T-helper 2 cell (primary cell): ENCODE data around the gene GSS.

Experiments
- DNase-seq, 5 experiments: peaks; one replicate each; pipeline versions ENCODE4 v3.0.0 to v3.0.0-alpha.2; 2012 to 2022
- total RNA-seq, 2 donors: gene quantifications; one replicate each; lab custom pipeline; 2026; lab: John Stamatoyannopoulos, UW

The GSS gene
- total RNA-seq: 22.4 to 29.0 reads per million in 2 donors

DNA sequence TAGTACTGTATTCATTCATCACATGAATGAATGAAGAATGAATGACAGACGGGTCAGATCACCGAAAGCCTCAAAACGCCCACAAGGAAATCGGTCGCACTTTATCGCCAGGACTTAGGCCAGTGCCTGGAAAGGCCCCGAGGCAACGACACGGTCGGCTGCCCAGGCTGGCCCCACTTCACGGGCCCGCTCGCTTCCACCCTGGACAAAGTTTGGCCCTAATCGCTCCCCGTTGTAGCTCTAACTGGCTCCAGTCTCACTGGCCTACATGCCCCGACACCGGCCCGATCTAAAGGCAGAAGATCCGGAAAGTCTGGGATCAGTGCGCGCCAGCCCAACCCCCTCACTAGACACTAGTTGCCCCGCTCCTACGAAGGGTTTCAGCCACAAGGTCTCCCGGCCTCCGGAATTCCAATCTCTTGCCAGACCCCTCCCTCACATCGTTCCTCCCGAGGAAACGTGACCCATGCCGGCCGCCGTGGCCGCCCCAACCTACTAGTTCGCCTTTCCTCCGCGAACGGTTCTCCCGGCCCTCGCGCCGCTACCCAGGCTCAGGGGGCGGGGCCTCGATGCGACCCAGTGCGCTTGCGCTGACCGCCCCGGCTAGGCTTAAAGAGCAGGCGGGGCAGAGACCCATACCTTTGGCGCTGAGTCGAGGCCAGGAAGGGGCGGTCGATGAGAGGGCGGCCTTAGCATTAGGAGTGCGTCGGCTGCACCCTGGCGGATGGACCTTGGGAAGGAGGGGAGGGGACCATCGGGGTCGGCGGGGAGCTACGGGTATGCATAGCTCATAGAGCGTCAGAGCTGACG lies at the start of gene GSS, which contains the start of gene MYH7B:
Gene GSS (minus strand): TSS at position 576 of the 810 bp plus-strand sequence. CDS start 3,954 bp downstream, outside the sequence.
Gene MYH7B (plus strand): TSS at position 638 of the 810 bp plus-strand sequence. CDS start 22,138 bp downstream, outside the sequence.
- peak; percentile 91 to 98 (median 95) for DNase-seq

DNA sequence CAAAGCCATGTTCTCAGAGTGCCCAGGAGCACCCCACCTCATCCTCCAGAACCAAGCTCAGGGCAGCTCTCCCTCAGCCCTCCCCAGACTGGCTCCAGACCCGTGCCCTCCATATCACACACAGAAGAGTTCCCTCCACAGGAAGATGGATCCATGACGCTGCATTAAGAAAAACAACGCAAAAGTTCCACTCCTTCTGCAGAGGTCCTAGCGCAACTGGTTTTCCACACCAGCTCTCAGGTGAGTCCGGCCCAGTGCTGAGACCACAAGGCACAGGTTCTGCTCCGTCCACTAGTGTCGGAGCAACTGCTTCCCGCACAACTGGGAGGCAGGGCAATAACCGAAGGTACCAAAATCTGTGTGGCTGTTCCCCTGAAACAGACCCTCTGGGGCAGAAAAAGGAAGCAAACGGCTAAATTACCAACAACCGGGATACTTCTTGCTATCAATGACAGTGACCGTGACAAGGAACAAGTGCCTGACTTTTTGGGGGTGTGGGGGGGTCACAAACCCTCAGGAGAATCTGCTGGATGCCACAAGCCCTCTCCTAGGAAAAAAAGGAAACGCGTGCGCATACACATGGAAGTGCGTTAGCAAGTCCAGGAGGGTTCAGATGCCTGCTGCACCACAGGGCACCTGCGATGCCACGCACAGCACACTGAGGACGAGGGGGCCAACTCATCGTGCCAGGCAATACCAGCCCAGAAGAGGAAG lies 49.3 kb upstream of the GSS start:
- DNase-seq: no peak

DNA sequence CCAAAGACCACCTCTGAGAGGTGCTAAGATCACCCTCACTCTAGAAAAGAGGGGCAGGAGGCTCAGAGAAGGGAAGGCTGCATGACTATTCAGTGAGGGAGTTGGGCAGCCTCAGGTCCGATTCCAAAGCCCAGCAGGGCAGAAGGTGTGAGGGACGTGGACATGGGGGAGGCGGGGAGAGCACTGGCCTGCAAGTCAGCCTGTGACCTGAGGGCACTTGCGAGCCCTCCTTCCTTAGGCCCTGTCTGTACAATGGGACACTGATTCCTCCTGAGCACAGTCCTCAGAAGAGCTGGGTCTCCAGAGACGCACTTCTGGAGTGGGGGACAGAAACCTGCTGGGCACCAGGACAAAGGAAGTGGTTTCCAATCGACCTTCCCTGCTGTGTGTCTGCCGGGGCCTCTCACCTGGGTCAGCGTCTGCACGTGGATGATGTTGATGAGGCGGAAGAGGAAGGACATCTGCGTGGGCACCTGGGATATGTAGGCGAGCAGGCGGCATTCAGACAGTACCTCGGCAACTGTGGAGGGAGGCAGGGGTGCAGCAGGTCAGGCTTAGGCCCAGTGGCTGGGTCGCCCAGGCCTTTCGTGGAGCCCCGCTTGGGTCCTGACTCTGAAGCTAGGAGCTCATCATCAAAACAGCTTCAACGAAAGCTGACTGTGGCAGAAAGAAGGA lies 48.6 kb upstream of the GSS start:
- DNase-seq: no peak

DNA sequence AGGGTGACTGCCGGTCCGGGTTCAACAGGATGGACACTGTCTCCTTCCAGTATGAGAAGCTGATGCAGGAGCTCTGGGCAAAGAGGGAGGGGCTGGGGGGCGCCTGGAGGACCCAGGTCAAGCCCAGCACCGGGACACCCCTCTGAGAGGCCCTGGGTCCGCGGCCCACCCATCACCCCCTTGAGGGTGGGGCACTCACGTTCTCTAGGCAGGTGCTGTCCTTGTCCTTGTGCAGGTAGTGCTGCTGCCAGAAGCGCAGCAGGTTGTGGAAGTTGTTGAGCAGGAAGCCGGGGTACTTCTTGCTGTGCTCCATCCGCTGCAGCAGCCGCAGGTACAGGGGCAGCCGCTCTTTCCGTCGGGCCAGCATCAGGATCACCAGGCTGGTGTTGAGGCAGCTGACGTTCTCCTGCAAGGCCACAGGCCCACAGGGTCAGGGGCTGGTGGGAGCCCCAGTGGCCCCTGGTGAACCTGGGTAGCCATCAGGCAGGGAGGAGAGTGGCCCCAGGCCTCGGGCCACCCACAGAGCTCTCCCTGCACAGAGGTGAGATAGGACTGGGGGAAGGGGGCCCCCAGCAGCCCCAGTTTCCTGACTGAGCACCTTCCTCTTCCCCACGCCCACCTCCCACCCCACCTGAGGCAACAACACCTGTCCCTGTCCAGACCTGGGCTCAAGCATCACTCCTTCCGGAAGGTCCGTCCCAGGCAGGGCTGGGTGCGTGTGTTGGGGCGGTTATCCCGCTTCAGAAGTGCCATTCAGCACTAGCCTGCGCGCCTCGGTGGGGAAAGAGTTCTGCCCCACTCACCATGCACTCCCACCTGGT lies 47.8 kb upstream of the GSS start:
- no peak for DNase-seq

DNA sequence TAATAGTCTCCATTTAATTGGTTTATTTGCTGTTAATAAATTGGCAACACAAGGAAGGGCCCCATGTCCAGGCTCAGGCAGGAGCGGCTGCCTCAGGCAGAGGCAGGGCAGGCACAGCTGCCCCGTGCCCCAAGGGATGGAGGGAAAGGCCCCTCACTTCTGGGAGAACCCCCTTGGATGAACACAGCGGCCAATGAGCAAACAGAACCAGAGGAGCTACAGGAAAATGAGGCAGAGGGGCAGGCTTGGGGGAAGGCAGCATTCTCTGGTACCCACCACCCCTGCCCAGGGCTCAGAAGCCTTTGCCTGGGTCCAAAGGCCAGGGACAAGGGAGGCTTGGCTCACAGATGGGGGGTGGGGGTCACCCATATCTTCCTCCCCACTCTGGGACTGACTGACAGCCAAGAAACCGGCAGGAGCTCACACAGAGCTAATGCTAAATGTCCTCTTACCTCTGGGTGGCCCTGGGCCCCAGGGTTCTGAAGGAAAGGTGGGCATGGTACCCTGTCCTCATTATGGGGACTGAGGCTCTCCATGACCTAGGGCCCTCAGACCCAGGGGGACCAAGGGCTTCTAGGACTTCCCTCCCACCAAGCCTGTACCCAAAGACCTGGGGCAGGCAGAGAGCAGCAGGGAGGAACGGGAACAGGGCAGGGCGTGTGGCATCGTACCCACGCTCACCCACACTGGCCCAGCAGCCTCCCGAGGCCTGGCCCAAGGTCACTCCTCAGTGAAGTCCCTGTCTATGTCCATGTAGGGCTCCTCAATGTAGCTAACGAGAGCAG lies 47.0 kb upstream of the GSS start:
- no peak for DNase-seq

DNA sequence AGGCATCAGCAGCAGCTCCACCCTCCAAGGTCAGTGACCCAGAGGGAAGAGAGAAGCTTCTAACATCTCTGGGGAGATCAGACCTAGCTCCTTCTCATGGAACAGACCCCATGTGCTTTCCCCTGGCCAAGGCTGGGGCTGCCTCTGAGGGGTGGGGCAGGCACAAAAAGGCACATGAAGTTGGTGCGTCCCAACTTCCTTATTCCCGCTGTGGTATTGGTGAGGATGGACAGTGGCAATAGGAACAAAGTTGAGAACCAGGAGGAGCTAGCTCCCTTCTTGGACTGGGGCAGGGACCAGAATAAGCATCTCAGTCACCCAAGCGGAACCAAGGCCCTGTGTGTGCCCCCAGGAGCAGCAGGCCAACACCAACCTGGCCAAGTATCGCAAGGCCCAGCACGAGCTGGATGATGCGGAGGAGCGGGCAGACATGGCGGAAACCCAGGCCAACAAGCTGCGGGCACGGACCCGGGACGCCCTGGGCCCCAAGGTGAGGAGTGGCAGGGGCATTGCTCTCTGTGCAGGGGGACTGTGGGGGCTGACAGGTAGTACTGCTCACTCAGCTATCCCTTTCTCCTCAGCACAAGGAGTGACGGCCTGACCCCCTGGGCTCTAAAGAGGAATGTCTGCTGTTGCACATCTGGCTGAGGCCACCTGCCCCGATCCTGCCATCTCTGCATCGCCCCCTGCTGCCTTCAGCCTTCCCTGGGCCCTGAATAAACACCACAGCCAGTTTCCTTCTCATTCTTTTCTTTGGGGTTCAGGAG lies 46.2 kb upstream of the GSS start:
- no peak for DNase-seq

DNA sequence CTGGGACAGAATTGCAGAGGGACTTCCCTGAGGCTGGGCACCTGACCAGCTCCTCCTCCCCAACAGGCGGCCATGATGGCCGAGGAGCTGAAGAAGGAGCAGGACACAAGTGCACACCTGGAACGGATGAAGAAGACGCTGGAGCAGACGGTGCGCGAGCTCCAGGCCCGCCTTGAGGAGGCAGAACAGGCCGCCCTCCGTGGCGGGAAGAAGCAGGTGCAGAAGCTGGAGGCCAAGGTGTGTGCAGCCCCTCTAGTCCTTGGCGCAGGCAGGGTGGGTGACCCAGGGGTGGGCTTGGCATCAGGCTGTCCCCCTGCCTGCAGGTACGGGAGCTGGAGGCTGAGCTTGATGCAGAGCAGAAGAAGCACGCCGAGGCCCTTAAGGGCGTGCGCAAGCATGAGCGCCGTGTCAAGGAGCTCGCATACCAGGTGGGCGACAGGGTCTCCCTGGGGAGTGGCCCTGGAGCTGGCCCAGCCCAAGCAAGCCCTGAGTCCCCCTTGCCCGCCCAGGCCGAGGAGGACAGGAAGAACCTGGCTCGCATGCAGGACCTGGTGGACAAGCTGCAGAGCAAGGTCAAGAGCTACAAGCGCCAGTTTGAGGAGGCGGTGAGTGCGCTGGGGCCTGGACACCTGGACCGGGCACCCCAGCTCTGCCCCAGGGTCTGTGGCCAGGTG lies 45.5 kb upstream of the GSS start:
- DNase-seq: no peak

DNA sequence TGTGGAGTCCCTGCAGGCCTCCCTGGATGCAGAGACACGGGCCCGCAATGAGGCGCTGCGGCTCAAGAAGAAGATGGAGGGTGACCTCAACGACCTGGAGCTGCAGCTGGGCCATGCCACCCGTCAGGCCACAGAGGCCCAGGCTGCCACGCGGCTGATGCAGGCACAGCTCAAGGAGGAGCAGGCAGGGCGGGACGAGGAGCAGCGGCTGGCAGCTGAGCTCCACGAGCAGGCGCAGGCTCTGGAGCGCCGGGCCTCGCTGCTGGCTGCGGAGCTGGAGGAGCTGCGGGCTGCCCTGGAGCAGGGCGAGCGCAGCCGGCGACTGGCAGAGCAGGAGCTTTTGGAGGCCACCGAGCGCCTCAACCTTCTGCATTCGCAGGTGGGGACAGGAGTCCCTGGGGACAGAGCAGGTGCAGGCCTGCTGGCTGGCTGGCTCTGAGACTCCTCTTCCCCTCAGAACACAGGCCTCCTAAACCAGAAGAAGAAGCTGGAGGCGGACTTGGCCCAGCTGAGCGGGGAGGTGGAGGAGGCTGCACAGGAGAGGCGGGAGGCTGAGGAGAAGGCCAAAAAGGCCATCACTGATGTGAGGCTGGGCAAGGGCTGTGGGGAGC lies 44.8 kb upstream of the GSS start:
- DNase-seq: no peak

DNA sequence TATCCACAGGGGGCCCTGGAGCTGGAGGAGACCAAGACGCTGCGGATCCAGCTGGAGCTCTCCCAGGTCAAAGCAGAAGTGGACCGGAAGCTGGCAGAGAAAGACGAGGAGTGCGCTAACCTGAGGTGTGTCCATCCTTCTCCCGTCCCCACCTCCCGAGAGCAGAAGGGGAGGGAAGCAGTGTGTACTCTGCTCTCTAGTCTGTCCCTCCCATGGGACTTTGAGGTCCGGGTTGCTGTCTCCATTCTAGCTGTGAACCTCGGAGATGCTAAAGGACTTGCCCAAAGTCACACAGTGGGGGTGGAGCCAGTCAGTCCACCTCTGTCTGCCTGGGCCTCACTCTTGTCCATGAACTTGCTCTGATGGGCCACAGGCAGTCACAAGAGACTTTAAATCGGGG lies 44.2 kb upstream of the GSS start:
- no peak for DNase-seq

DNA sequence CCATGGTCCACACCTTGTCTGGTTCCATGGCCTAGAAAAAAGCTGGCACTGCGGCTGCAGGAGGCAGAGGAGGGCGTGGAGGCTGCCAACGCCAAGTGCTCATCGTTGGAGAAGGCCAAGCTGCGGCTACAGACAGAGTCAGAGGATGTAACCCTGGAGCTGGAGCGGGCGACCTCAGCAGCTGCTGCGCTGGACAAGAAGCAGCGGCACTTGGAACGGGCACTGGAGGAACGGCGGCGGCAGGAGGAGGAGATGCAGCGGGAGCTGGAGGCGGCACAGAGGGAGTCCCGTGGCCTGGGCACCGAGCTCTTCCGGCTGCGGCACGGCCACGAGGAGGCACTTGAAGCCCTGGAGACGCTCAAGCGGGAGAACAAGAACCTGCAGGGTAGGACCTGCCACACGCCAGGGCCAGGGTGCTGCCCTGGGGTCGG lies 43.4 kb upstream of the GSS start:
- no peak for DNase-seq

DNA sequence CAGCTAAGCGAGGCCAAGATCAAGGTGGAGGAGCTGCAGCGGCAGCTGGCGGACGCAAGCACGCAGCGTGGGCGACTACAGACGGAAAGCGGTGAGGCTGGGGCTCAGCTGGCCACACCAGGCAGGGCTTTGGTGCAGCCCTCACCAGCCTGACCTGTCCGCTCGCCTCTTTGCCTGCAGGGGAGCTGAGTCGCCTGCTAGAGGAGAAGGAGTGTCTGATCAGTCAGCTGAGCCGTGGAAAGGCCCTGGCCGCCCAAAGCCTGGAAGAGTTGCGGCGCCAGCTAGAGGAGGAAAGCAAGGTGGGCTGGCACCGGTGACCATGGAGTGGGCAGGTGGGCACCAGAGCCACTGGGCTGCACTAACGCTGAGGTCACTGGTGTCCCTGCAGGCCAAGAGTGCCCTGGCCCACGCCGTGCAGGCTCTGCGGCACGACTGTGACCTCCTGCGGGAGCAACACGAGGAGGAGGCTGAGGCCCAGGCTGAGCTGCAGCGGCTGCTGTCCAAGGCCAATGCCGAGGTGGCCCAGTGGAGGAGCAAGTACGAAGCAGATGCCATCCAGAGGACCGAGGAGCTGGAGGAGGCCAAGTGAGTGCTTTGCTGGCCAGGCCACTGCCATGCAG lies 42.8 kb upstream of the GSS start:
- no peak for DNase-seq

DNA sequence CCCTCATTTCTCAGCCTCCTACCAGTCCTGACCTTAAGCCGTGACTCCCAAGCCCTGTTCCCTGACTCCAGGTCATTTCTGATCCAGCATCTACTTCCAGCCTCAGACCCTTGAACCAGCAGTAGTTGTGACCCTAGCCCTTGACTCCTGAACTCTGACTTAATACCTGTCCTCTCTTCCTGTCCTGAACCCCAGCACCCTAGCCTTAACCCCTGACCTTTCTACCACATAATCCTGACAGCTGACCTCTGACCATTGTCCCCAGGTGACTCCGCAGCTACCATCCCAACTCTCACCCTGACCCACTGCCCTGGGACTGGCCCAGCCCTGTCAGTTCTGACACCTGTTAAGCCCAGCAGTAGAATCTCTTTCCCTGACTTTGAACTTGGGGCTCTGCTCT lies 42.2 kb upstream of the GSS start:
- no peak for DNase-seq

DNA sequence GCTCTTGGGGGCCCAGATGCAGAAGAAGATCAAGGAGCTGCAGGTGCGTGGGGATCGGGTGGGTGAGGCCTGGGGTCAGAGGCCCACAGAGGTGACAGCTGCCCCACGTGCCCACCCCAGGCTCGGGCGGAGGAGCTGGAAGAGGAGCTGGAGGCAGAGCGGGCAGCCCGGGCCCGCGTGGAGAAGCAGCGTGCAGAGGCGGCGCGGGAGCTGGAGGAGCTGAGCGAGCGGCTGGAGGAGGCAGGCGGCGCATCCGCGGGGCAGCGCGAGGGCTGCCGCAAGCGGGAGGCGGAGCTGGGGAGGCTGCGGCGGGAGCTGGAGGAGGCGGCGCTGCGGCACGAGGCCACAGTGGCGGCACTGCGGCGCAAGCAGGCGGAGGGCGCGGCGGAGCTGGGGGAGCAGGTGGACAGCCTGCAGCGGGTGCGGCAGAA lies 41.5 kb upstream of the GSS start:
- peak in 1 of 5 experiments; percentile 55 for DNase-seq

DNA sequence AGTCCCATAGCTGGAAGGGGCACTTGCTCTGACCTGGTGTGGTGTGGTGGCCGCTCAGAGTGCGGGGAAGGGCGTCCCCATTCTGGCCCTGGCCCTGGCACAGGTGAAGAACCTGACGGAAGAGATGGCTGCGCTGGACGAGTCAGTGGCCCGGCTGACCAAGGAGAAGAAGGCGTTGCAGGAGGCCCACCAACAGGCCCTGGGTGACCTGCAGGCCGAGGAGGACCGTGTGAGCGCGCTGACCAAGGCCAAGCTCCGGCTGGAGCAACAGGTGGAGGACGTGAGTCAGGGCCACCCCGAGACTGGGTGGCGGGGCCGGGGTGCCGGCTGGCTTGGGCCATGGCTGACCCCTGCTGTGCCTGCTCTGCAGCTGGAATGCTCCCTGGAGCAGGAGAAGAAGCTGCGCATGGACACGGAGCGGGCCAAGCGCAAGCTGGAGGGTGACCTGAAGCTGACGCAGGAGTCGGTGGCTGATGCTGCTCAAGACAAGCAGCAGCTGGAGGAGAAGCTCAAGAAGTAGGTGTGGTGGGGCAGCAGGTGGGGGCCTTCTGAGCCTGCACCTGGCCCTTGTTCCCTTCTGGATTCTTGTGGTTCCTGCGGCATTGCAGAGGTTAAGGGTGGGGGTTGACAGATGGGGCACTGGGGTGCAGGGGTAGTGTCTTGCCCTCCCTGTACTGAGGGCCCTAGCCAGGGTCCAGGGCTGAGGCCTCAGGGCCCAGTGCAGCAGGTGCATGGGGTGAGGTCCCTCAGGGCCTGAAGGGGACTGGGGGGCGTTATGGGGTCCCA lies 40.8 kb upstream of the GSS start:
- DNase-seq: no peak

DNA sequence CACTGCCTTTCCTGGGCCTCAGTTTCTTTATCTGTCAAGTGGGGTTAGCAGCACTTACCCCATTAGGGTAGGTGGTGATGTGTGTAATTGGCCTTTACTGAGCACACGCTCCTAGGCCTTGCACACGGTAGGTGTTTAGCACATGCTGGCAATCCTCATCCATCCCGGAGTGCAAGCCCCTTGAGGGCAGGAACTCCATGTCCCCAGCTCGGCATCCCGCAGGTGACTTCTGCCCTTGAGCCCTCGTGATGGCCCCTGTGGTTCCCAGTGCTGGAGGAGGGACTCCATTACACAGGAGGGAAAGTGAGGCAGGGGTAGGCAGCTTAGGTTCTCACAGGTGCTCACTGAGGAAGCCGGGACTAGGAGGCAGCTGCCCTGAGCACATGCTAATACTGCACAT lies 40.1 kb upstream of the GSS start:
- DNase-seq: no peak

DNA sequence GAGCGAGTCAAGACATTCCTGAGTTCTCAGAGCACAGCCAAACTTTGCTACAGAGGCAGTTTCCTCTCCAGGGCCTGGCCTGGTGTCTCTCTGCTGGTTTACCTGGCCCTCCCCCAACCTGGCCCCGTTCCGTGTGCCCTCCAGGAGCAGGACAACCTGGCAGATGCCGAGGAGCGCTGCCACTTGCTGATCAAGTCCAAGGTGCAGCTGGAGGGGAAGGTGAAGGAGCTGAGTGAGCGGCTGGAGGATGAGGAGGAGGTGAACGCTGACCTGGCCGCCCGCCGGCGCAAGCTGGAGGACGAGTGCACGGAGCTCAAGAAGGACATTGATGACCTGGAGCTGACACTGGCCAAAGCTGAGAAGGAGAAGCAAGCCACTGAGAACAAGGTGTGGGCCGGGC lies 39.6 kb upstream of the GSS start:
- DNase-seq: no peak

DNA sequence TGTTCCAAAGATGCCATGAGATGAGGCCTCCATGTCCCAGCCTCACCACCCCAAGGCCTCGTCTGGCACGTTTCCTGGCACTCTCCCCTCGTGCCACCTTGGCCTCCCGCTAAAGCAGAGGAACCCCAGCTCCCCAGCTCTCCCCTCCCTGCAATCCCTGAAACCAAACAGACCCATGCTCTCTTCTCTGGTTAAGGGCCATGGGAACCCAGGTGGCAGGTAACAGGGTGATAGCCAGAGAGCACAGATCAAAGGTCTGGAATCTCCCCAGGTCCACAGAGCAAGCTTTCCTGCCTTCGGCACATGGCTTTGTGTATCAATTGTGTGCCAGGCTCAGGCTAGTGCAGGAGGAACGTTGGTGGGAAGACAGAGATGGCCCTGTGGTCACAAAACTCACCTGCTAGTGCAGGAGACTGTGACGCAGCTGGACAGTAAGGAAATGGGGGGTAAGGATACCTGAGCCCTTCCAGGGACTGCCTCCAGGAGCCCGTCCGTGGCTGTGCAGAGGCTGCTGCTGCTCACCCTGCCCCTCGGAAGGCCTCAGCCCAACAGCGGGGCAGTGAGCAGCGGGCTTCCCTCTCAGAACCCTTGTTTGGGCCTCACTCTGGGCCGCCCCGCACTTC lies 39.0 kb upstream of the GSS start:
- DNase-seq: no peak

DNA sequence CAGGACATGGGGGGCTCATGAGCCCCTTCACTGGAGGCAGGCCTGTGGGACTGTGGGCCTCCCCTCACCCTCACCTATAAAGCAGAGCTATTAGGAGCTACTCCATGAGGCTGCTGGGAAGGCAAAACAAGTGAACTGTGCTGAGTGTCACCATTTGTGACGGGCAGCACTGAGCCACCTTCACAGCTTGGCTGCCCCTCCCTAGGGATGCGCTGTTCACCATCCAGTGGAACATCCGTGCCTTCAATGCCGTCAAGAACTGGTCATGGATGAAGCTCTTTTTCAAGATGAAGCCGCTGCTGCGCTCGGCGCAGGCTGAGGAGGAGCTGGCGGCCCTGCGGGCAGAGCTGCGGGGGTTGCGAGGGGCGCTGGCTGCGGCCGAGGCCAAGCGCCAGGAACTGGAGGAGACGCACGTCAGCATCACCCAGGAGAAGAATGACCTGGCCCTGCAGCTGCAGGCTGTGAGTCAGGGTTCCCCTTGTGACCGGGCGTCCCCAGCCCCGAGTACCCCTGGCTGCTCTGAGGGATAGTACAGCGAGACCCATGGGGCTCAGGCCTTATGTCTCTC lies 38.4 kb upstream of the GSS start:
- DNase-seq: no peak
